ENCODE measurements around the gene FRS3.
"Not testable (repeated sequence)": the region's sequence is repeated elsewhere in the genome, so short reads cannot be mapped to it uniquely, and the experiment has no call there.

Gene FRS3

GRCh38 chr6:41779788-41780550, at the start of gene FRS3:
TSS of gene FRS3 (minus strand) at chr6:41779900. CDS start at chr6:41776987, 2,913 bp downstream.
- DNase-seq (ENCODE audit: low read depth in 2 of 2): peak; percentile 100

- DNase-seq (ENCODE audit: low read depth in 2 of 2): no peak
Measured at GRCh38 chr6:41826343-41827022, 46.8 kb upstream of the FRS3 start.

GRCh38 chr6:41824571-41825569, 45.2 kb upstream of the FRS3 start:
- no peak for DNase-seq (ENCODE audit: low read depth in 2 of 2)

- DNase-seq (ENCODE audit: low read depth in 2 of 2): no peak
Measured at GRCh38 chr6:41823178-41823577, 43.5 kb upstream of the FRS3 start.

- no peak for DNase-seq (ENCODE audit: low read depth in 2 of 2)
Measured at GRCh38 chr6:41822021-41822420, 42.3 kb upstream of the FRS3 start.

- DNase-seq (ENCODE audit: low read depth in 2 of 2): no peak
Measured at GRCh38 chr6:41821266-41821665, 41.6 kb upstream of the FRS3 start.

GRCh38 chr6:41818271-41819054, 38.8 kb upstream of the FRS3 start:
- no peak for DNase-seq (ENCODE audit: low read depth in 2 of 2)

GRCh38 chr6:41815587-41815986, 35.9 kb upstream of the FRS3 start:
- DNase-seq (ENCODE audit: low read depth in 2 of 2): no peak

- DNase-seq (ENCODE audit: low read depth in 2 of 2): no peak
Measured at GRCh38 chr6:41814629-41815028, 34.9 kb upstream of the FRS3 start.

- no peak for DNase-seq (ENCODE audit: low read depth in 2 of 2)
Measured at GRCh38 chr6:41813956-41814355, 34.3 kb upstream of the FRS3 start.

GRCh38 chr6:41813469-41813868, 33.8 kb upstream of the FRS3 start:
- DNase-seq (ENCODE audit: low read depth in 2 of 2): no peak

- DNase-seq (ENCODE audit: low read depth in 2 of 2): not testable (repeated sequence)
Measured at GRCh38 chr6:41811946-41812345, 32.2 kb upstream of the FRS3 start.

GRCh38 chr6:41811095-41811494, 31.4 kb upstream of the FRS3 start:
- no peak for DNase-seq (ENCODE audit: low read depth in 2 of 2)

GRCh38 chr6:41805830-41806774, 26.4 kb upstream of the FRS3 start:
- DNase-seq (ENCODE audit: low read depth in 2 of 2): no peak

GRCh38 chr6:41801380-41801779, 21.7 kb upstream of the FRS3 start:
- no peak for DNase-seq (ENCODE audit: low read depth in 2 of 2)

- no peak for DNase-seq (ENCODE audit: low read depth in 2 of 2)
Measured at GRCh38 chr6:41799559-41799911, 19.8 kb upstream of the FRS3 start.

- DNase-seq (ENCODE audit: low read depth in 2 of 2): no peak
Measured at GRCh38 chr6:41798901-41799558, 19.3 kb upstream of the FRS3 start.

- DNase-seq (ENCODE audit: low read depth in 2 of 2): no peak
Measured at GRCh38 chr6:41796474-41796873, 16.8 kb upstream of the FRS3 start.

GRCh38 chr6:41791984-41792383, 12.3 kb upstream of the FRS3 start:
- DNase-seq (ENCODE audit: low read depth in 2 of 2): no peak

GRCh38 chr6:41791305-41791704, 11.6 kb upstream of the FRS3 start:
- DNase-seq (ENCODE audit: low read depth in 2 of 2): no peak

Measured in stimulated activated CD4-positive, alpha-beta T cell treated with anti-CD3 and anti-CD28 coated beads, Interleukin-1b, Interleukin-23, amount 100 ng/mL, for 4 hours (primary cell).